Middle frontal gyrus (tissue), 1 donor: Measurements from ENCODE around the gene SPDYE2B.
"Not testable (repeated sequence)": the region's sequence is repeated elsewhere in the genome, so short reads cannot be mapped to it uniquely, and the experiment has no call there.

Experiments used
- DNase-seq: peaks from one replicate; pipeline ENCODE4 v3.0.0-alpha.2; 2015; ENCODE audit warnings: low spot score; ENCODE audit errors: extremely low spot score

SPDYE2B gene

GRCh38 chr7:102649924-102650323 lies at the start of gene SPDYE2B:
Gene SPDYE2B (plus strand): TSS chr7:102650319. CDS start chr7:102652349, 2,030 bp downstream.
- DNase-seq, result not testable (repeated sequence)

- not testable (repeated sequence) for DNase-seq
Measured at GRCh38 chr7:102602317-102602716, 47.8 kb upstream of the SPDYE2B start.

- DNase-seq, result not testable (repeated sequence)
Measured at GRCh38 chr7:102604431-102605145, 45.5 kb upstream of the SPDYE2B start.

GRCh38 chr7:102606848-102607247 lies 43.3 kb upstream of the SPDYE2B start:
- not testable (repeated sequence) for DNase-seq

- not testable (repeated sequence) for DNase-seq
Measured at GRCh38 chr7:102609734-102610133, 40.4 kb upstream of the SPDYE2B start.

- not testable (repeated sequence) for DNase-seq
Measured at GRCh38 chr7:102610441-102610840, 39.7 kb upstream of the SPDYE2B start.

- not testable (repeated sequence) for DNase-seq
Measured at GRCh38 chr7:102611013-102611674, 39.0 kb upstream of the SPDYE2B start.

- DNase-seq, result not testable (repeated sequence)
Measured at GRCh38 chr7:102611675-102612325, 38.3 kb upstream of the SPDYE2B start.

GRCh38 chr7:102613575-102614345 lies 36.4 kb upstream of the SPDYE2B start:
- DNase-seq, result not testable (repeated sequence)

- DNase-seq, result not testable (repeated sequence)
Measured at GRCh38 chr7:102614346-102614697, 35.8 kb upstream of the SPDYE2B start.

GRCh38 chr7:102614873-102615272 lies 35.2 kb upstream of the SPDYE2B start:
- DNase-seq, result not testable (repeated sequence)

GRCh38 chr7:102615930-102616329 lies 34.2 kb upstream of the SPDYE2B start:
- DNase-seq, result not testable (repeated sequence)

GRCh38 chr7:102616507-102617125 lies 33.5 kb upstream of the SPDYE2B start, which contains the start of gene RASA4:
Gene RASA4 (minus strand): TSS chr7:102616756. CDS start chr7:102616689, 67 bp downstream.
- peak; percentile 1 for DNase-seq

- DNase-seq, result not testable (repeated sequence)
Measured at GRCh38 chr7:102618122-102618521, 32.0 kb upstream of the SPDYE2B start.

GRCh38 chr7:102627271-102627904 lies 22.7 kb upstream of the SPDYE2B start:
- not testable (repeated sequence) for DNase-seq

GRCh38 chr7:102630622-102631021 lies 19.5 kb upstream of the SPDYE2B start:
- DNase-seq, result not testable (repeated sequence)

GRCh38 chr7:102634299-102634698 lies 15.8 kb upstream of the SPDYE2B start:
- not testable (repeated sequence) for DNase-seq

- DNase-seq, result not testable (repeated sequence)
Measured at GRCh38 chr7:102635354-102635753, 14.8 kb upstream of the SPDYE2B start.

GRCh38 chr7:102636956-102637355 lies 13.2 kb upstream of the SPDYE2B start:
- DNase-seq, result not testable (repeated sequence)

- not testable (repeated sequence) for DNase-seq
Measured at GRCh38 chr7:102638848-102639247, 11.3 kb upstream of the SPDYE2B start.
